PFSK-1 (cell line): ENCODE measurements around the gene CDCP2.

Experiments used
- POLR2AphosphoS5 ChIP-seq: IDR thresholded peaks from 2 replicates; pipeline ENCODE4 v1.6.1; 2012; ENCODE audit warnings: low read depth, mild to moderate bottlenecking, control low read depth, low read length, moderate library complexity
- SIN3A ChIP-seq: IDR thresholded peaks from 2 replicates; pipeline ENCODE4 v1.6.1; 2012; ENCODE audit warnings: mild to moderate bottlenecking, low read length, moderate library complexity, borderline replicate concordance; ENCODE audit not compliant: insufficient read depth
- TAF1 ChIP-seq: IDR thresholded peaks from 2 replicates; pipeline ENCODE4 v1.6.1; 2012; ENCODE audit warnings: low read length, control low read depth, borderline replicate concordance; ENCODE audit not compliant: insufficient read depth
- TF ChIP-seq, protein P1 (sequence below), 2 experiments: IDR thresholded peaks; 2 replicates each; pipeline versions ENCODE4 v1.6.1 to v1.8.0; 2011 to 2012; ENCODE audit warnings: low read depth in 2 of 2, low read length in 2 of 2, control low read depth in 1 of 2, inconsistent platforms in 1 of 2, mild to moderate bottlenecking in 1 of 2, moderate library complexity in 1 of 2; ENCODE audit not compliant: insufficient read depth in 1 of 2

DNA sequence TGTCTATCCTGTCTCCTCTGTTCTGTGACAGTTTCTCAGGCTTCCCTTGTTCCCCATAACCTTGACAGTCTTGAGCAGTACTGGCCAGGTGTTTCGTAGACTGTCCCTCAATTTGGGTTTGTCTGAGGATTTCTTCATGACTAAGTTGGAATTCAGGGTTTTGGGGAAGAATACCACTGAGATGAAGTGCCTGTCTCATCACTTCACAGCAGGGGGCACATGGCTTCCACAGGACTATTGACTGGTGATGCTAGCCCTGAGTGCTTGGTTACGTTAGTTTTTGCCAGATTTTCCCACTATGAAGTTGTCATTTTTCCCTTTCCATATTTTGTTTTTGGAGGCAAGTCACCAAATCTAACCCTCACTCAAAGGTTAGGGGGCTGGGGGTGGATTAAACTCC is 45.7 kb downstream of the CDCP2 start:
- TF ChIP-seq, protein P1, sequence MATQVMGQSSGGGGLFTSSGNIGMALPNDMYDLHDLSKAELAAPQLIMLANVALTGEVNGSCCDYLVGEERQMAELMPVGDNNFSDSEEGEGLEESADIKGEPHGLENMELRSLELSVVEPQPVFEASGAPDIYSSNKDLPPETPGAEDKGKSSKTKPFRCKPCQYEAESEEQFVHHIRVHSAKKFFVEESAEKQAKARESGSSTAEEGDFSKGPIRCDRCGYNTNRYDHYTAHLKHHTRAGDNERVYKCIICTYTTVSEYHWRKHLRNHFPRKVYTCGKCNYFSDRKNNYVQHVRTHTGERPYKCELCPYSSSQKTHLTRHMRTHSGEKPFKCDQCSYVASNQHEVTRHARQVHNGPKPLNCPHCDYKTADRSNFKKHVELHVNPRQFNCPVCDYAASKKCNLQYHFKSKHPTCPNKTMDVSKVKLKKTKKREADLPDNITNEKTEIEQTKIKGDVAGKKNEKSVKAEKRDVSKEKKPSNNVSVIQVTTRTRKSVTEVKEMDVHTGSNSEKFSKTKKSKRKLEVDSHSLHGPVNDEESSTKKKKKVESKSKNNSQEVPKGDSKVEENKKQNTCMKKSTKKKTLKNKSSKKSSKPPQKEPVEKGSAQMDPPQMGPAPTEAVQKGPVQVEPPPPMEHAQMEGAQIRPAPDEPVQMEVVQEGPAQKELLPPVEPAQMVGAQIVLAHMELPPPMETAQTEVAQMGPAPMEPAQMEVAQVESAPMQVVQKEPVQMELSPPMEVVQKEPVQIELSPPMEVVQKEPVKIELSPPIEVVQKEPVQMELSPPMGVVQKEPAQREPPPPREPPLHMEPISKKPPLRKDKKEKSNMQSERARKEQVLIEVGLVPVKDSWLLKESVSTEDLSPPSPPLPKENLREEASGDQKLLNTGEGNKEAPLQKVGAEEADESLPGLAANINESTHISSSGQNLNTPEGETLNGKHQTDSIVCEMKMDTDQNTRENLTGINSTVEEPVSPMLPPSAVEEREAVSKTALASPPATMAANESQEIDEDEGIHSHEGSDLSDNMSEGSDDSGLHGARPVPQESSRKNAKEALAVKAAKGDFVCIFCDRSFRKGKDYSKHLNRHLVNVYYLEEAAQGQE (IDR thresholded peaks at IDR 0.05; ENCODE audit: insufficient read depth in 1 of 2, low read depth in 2 of 2, low read length in 2 of 2) = no peak
- no peak for TF ChIP-seq POLR2AphosphoS5
- TF ChIP-seq SIN3A = no peak
- no peak for TF ChIP-seq TAF1
